Measurements from ENCODE around the gene PRSS3.

DNA sequence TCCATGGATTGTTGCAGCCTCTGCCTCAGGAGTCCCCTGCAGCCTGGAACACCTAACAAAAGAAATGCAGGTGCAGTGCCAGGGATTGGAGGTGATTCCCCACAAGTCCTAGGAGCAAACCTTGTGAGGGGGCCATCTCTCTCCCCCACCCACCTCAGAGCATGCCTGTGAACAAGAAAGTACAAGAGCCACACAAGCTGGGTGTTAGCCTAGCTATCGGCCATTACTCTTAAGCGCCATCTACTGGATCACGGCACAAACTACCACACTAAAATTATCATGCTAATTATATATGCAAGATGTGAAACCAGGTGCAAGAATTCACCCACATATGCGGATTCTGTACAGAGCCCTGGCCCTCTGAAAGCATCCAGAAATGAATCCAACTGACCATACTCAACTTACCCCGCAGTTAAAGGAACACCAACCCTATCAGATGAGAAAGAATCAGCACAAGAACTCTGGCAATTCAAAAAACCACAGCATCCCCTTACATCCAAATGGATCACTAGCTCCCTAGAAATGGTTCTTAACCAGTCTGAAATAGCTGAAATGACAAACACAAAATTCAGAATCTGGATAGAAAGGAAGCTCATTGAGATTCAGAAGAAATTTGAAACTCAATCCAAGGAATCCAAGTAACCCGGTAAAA is 16.5 kb upstream of the PRSS3 start:
- TF ChIP-seq, protein P1, sequence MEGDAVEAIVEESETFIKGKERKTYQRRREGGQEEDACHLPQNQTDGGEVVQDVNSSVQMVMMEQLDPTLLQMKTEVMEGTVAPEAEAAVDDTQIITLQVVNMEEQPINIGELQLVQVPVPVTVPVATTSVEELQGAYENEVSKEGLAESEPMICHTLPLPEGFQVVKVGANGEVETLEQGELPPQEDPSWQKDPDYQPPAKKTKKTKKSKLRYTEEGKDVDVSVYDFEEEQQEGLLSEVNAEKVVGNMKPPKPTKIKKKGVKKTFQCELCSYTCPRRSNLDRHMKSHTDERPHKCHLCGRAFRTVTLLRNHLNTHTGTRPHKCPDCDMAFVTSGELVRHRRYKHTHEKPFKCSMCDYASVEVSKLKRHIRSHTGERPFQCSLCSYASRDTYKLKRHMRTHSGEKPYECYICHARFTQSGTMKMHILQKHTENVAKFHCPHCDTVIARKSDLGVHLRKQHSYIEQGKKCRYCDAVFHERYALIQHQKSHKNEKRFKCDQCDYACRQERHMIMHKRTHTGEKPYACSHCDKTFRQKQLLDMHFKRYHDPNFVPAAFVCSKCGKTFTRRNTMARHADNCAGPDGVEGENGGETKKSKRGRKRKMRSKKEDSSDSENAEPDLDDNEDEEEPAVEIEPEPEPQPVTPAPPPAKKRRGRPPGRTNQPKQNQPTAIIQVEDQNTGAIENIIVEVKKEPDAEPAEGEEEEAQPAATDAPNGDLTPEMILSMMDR (IDR thresholded peaks at IDR 0.05): peak; percentile 67 to 79 (median 75)
- no peak for TF ChIP-seq POLR2AphosphoS5 (IDR thresholded peaks at IDR 0.05)
- no peak for TF ChIP-seq EP300 (IDR thresholded peaks at IDR 0.05; ENCODE audit: low read depth)
